H1 (cell line): ENCODE measurements around the gene STK33. TPM values are rescaled to one million over a fixed set of nuclear protein-coding genes. Genes with fewer than 3 reads are reported as not detected.

Experiments used
- CTCF ChIA-PET: fragments of 300-600 bp; sonication (Branson Sonifier 250); formaldehyde crosslinking; loops from one replicate; lab custom pipeline; 2021; ENCODE audit not compliant: partially characterized antibody; lab: Charles Lee
- POLR2A ChIA-PET: fragments of 300-600 bp; sonication (Branson Sonifier 250); formaldehyde crosslinking; loops from one replicate; lab custom pipeline; 2021; ENCODE audit warnings: inconsistent platforms; ENCODE audit not compliant: partially characterized antibody; lab: Charles Lee
- DNase-seq, 2 experiments: peaks; one replicate each; pipeline versions ENCODE4 v3.0.0 to v3.0.0-alpha.2; 2010 to 2022; ENCODE audit warnings: low spot score in 2 of 2, low read depth in 1 of 2, mixed read lengths in 1 of 2
- FAIRE-seq: peaks from 2 replicates; lab custom pipeline; 2011; peaks lifted over from hg19 to GRCh38; lab: Jason Lieb, UNC
- H2AFZ ChIP-seq: 2 replicates; pipeline ENCODE4 v1.8.1; 2012; ENCODE audit warnings: low read length, inconsistent platforms
- H2AK5ac ChIP-seq: 2 replicates; pipeline ENCODE4 v1.6.1; 2013; ENCODE audit warnings: low read depth, low read length
- H2BK120ac ChIP-seq: replicated peaks from 2 replicates; pipeline ENCODE3; 2013; ENCODE audit warnings: low read depth, low read length, inconsistent platforms
- H2BK12ac ChIP-seq: 2 replicates; pipeline ENCODE4 v1.6.1; 2013; ENCODE audit warnings: low read depth, low read length
- H2BK15ac ChIP-seq: 2 replicates; pipeline ENCODE4 v1.6.1; 2013; ENCODE audit warnings: low read length
- H2BK20ac ChIP-seq: 2 replicates; pipeline ENCODE4 v1.6.1; 2013; ENCODE audit warnings: low read length
- H2BK5ac ChIP-seq: 2 replicates; pipeline ENCODE4 v1.6.1; 2013; ENCODE audit warnings: low read depth, low read length
- H3K14ac ChIP-seq: 2 replicates; pipeline ENCODE4 v1.6.1; 2013; ENCODE audit warnings: inconsistent platforms; ENCODE audit not compliant: insufficient read length
- H3K18ac ChIP-seq: 2 replicates; pipeline ENCODE4 v1.6.1; 2013; ENCODE audit warnings: low read length; ENCODE audit errors: extremely low read depth
- H3K23ac ChIP-seq: 2 replicates; pipeline ENCODE4 v1.6.1; 2013; ENCODE audit warnings: inconsistent platforms; ENCODE audit not compliant: insufficient read length
- H3K23me2 ChIP-seq: 2 replicates; pipeline ENCODE4 v1.6.1; 2013; ENCODE audit warnings: low read depth, low read length
- H3K27ac ChIP-seq: 2 replicates; pipeline ENCODE4 v1.6.1; 2011; ENCODE audit warnings: low read depth, low read length, inconsistent platforms
- H3K27me3 ChIP-seq, 4 experiments: replicated peaks in 1 of 4; 1 replicate in 1 of 4; 2 replicates in 3 of 4; pipeline versions ENCODE4 v1.6.1 to v1.8.1; 2011 to 2013; ENCODE audit warnings: low read length in 3 of 4, mild to moderate bottlenecking in 3 of 4, inconsistent platforms in 2 of 4, mixed read lengths in 2 of 4, moderate library complexity in 1 of 4; ENCODE audit not compliant: control insufficient read depth in 3 of 4, insufficient read depth in 3 of 4; ENCODE audit errors: extremely low read depth in 1 of 4
- H3K36me3 ChIP-seq, 4 experiments: 2 replicates each; pipeline versions ENCODE4 v1.6.1 to v1.8.1; 2011 to 2013; ENCODE audit warnings: mild to moderate bottlenecking in 4 of 4, low read length in 3 of 4, moderate library complexity in 2 of 4, control low read depth in 1 of 4, inconsistent platforms in 1 of 4; ENCODE audit not compliant: insufficient read depth in 4 of 4, control insufficient read depth in 2 of 4
- H3K4ac ChIP-seq: replicated peaks from 2 replicates; pipeline ENCODE3; 2013; ENCODE audit warnings: low read length, low read depth, mixed read lengths, inconsistent platforms; ENCODE audit not compliant: insufficient read length
- H3K4me1 ChIP-seq, 4 experiments: replicated peaks in 1 of 4; 1 replicate in 1 of 4; 2 replicates in 3 of 4; pipeline versions ENCODE4 v1.6.1 to v1.8.1; 2011 to 2013; ENCODE audit warnings: low read length in 3 of 4, inconsistent platforms in 2 of 4, mixed read lengths in 1 of 4; ENCODE audit not compliant: insufficient read depth in 4 of 4, control insufficient read depth in 3 of 4
- H3K4me2 ChIP-seq, 2 experiments: 2 replicates each; pipeline versions ENCODE4 v1.6.1 to v1.8.1; 2011 to 2013; ENCODE audit warnings: low read depth in 2 of 2, low read length in 2 of 2, control low read depth in 1 of 2, inconsistent platforms in 1 of 2, mild to moderate bottlenecking in 1 of 2; ENCODE audit not compliant: insufficient read depth in 1 of 2
- H3K4me3 ChIP-seq, 4 experiments: fragments of 200-600, 300-600 bp in 1 of 4; sonication (generic), shearing (Covaris generic), sonication (Bioruptor Twin) in 1 of 4; 2 replicates each; pipeline versions ENCODE4 v1.5.1 to v1.8.1; 2011 to 2016; ENCODE audit warnings: low read length in 4 of 4, low read depth in 3 of 4, control low read depth in 2 of 4, inconsistent platforms in 2 of 4, mild to moderate bottlenecking in 2 of 4, mixed read lengths in 1 of 4, moderate library complexity in 1 of 4; ENCODE audit not compliant: insufficient read depth in 2 of 4; ENCODE audit errors: extremely low read depth in 1 of 4
- H3K56ac ChIP-seq: replicated peaks from 2 replicates; pipeline ENCODE3; 2013; ENCODE audit warnings: low read depth, mild to moderate bottlenecking, mixed read lengths, low read length, inconsistent platforms; ENCODE audit not compliant: insufficient read length
- H3K79me1 ChIP-seq: 2 replicates; pipeline ENCODE4 v1.6.1; 2013; ENCODE audit warnings: low read depth, low read length, control low read depth
- H3K79me2 ChIP-seq, 2 experiments: 2 replicates each; pipeline versions ENCODE4 v1.6.1 to v1.8.1; 2012 to 2013; ENCODE audit warnings: low read length in 2 of 2, mild to moderate bottlenecking in 2 of 2, inconsistent platforms in 1 of 2; ENCODE audit not compliant: insufficient read depth in 2 of 2, control insufficient read depth in 1 of 2
- H3K9ac ChIP-seq, 4 experiments: replicated peaks in 1 of 4; 1 replicate in 1 of 4; 2 replicates in 3 of 4; pipeline versions ENCODE4 v1.6.1 to v1.8.1; 2011 to 2013; ENCODE audit warnings: low read depth in 3 of 4, low read length in 3 of 4, control low read depth in 2 of 4, mild to moderate bottlenecking in 2 of 4, moderate library complexity in 2 of 4, inconsistent platforms in 1 of 4; ENCODE audit errors: extremely low read depth in 1 of 4
- H3K9me3 ChIP-seq, 2 experiments: 2 replicates each; pipeline versions ENCODE4 v1.6.1 to v1.8.1; 2012 to 2013; ENCODE audit warnings: mild to moderate bottlenecking in 2 of 2, moderate library complexity in 2 of 2, control low read depth in 1 of 2, inconsistent platforms in 1 of 2, low read depth in 1 of 2, low read length in 1 of 2, mixed read lengths in 1 of 2; ENCODE audit not compliant: insufficient read depth in 2 of 2
- H4K20me1 ChIP-seq, 2 experiments: replicated peaks in 1 of 2; 2 replicates each; pipeline versions ENCODE3 to v1.8.1; 2011 to 2013; ENCODE audit warnings: inconsistent platforms in 2 of 2, low read length in 2 of 2, mild to moderate bottlenecking in 1 of 2; ENCODE audit not compliant: insufficient read depth in 2 of 2, control insufficient read depth in 1 of 2
- H4K5ac ChIP-seq: 2 replicates; pipeline ENCODE4 v1.6.1; 2013; ENCODE audit warnings: low read length, low read depth, mixed read lengths, inconsistent platforms; ENCODE audit not compliant: insufficient read length
- H4K8ac ChIP-seq: 2 replicates; pipeline ENCODE4 v1.8.0; 2013; ENCODE audit warnings: mild to moderate bottlenecking, moderate library complexity, low read length, inconsistent platforms; ENCODE audit not compliant: insufficient read depth; ENCODE audit errors: extremely low read depth
- H4K91ac ChIP-seq: replicated peaks from 2 replicates; pipeline ENCODE3; 2013; ENCODE audit warnings: low read length, mixed read lengths, inconsistent platforms; ENCODE audit not compliant: insufficient read length
- CHD1 ChIP-seq: IDR thresholded peaks from 2 replicates; pipeline ENCODE4 v1.6.1; 2012; ENCODE audit warnings: low read depth, low read length, improper control_type of control experiment
- FOSL1 ChIP-seq: IDR thresholded peaks from 2 replicates; pipeline ENCODE4 v1.6.1; 2011; ENCODE audit warnings: mild to moderate bottlenecking, low read depth, low read length, moderate library complexity; ENCODE audit not compliant: insufficient read depth
- GTF2F1 ChIP-seq: IDR thresholded peaks from 2 replicates; pipeline ENCODE4 v1.6.1; 2012; ENCODE audit warnings: low read depth, low read length, improper control_type of control experiment, borderline replicate concordance
- HDAC6 ChIP-seq: IDR thresholded peaks from one replicate; pipeline ENCODE4 v1.7.1; 2012; ENCODE audit warnings: low read depth, mild to moderate bottlenecking, inconsistent platforms, low read length, moderate library complexity
- MAFK ChIP-seq: IDR thresholded peaks from 2 replicates; pipeline ENCODE4 v1.6.1; 2012; ENCODE audit warnings: low read depth, mild to moderate bottlenecking, improper control_type of control experiment, low read length
- NRF1 ChIP-seq: IDR thresholded peaks from 2 replicates; pipeline ENCODE4 v1.6.1; 2011; ENCODE audit warnings: mild to moderate bottlenecking, low read depth, low read length, improper control_type of control experiment
- POLR2A ChIP-seq, 2 experiments: IDR thresholded peaks; 1 replicate in 1 of 2; 2 replicates in 1 of 2; pipeline ENCODE4 v1.6.1; 2011; ENCODE audit warnings: low read depth in 2 of 2, low read length in 2 of 2, mild to moderate bottlenecking in 2 of 2; ENCODE audit errors: control extremely low read depth in 1 of 2
- RFX5 ChIP-seq: IDR thresholded peaks from 2 replicates; pipeline ENCODE4 v1.6.1; 2011; ENCODE audit warnings: low read depth, low read length, improper control_type of control experiment, borderline replicate concordance
- RNF2 ChIP-seq: fragments of 200-900, 300-1000 bp; sonication (generic); IDR thresholded peaks from 2 replicates; pipeline ENCODE4 v1.7.1; 2016; ENCODE audit warnings: borderline replicate concordance, low read depth, mild to moderate bottlenecking, antibody characterized with exemption, low read length; ENCODE audit not compliant: poor library complexity, severe bottlenecking; ENCODE audit errors: missing control alignments
- SIX5 ChIP-seq: IDR thresholded peaks from 2 replicates; pipeline ENCODE4 v1.6.1; 2011; ENCODE audit warnings: mild to moderate bottlenecking, low read depth, low read length
- SP1 ChIP-seq: IDR thresholded peaks from 2 replicates; pipeline ENCODE4 v1.6.1; 2011; ENCODE audit warnings: low read depth, low read length
- SP4 ChIP-seq: IDR thresholded peaks from 2 replicates; pipeline ENCODE4 v1.6.1; 2012; ENCODE audit warnings: low read length, inconsistent platforms
- TCF12 ChIP-seq: IDR thresholded peaks from 2 replicates; pipeline ENCODE4 v1.6.1; 2011; ENCODE audit warnings: low read depth, mild to moderate bottlenecking, low read length
- WGBS, 2 experiments: shearing (Covaris generic) in 1 of 2; methylation state at CpG; one replicate each; pipeline versions ENCODE4 v1.1.6 to v1.1.7; 2013 to 2015; ENCODE audit warnings: low lambda C conversion rate in 2 of 2, mixed read lengths in 2 of 2, inconsistent platforms in 1 of 2, low coverage in 1 of 2, missing lambda C conversion rate in 1 of 2; ENCODE audit not compliant: insufficient replicate concordance in 2 of 2, insufficient coverage in 1 of 2, insufficient read length in 1 of 2; ENCODE audit errors: extremely low coverage in 1 of 2, missing lambda C conversion rate in 1 of 2; 5-methylcytosine and 5-hydroxymethylcytosine counted together
- polyA plus RNA-seq, 7 experiments: library from polyadenylated mRNA; depleted of rRNA in 3 of 7; stranded (reverse) in 5 of 7; unstranded in 2 of 7; fragments of >200 nt in 5 of 7; fragments of 200-250 nt in 2 of 7; gene quantifications; 1 replicate in 5 of 7; 2 replicates in 1 of 7; 4 replicates in 1 of 7; pipeline versions ENCODE4 v1.2.1 to v1.2.3, GENCODE V29; 2011 to 2013; ENCODE audit warnings: missing spikeins in 2 of 7, mixed read lengths in 2 of 7
- total RNA-seq: library from RNA; stranded (reverse); fragmentation: NEBNext Ultra II Directional; extraction: Animal tissue kit (Norgen Biotek cat#: 25700); gene quantifications from 2 replicates; pipeline ENCODE4 v1.2.1, GENCODE V29; 2021
- TF ChIP-seq, protein P1 (sequence below): IDR thresholded peaks from 2 replicates; pipeline ENCODE4 v1.6.1; 2011; ENCODE audit warnings: low read depth, mild to moderate bottlenecking, low read length; ENCODE audit not compliant: insufficient read depth

STK33 gene
- total and polyA plus RNA-seq, 2 of the 8 experiments (the other 6 are each of a cell fraction or from before 2014, with no cell fraction given), result 8.8 to 25.1 TPM

DNA sequence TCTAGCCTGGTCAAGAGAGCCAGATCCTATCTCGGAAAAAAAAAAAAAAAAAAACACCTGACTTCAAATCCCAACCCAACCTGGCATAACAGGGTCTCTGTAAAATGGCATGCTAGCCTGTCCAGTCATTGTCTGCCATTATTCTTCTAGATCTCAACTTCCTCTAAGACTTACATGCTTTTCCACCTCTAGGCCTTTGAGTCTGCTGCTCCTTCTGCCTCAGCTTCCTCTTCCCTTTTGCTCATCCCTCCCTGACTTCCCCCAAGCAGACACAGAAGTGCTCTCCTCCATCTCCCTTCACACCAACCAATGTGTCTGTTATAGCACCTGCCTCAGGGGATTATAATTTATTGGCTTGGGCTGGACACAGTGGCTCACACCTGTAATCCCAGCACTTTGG lies 7.8 kb downstream of the STK33 start:
- Histone ChIP-seq H3K56ac (no peak overlapping the region), H3K23ac (no peak overlapping the region), H3K14ac (no peak overlapping the region), H3K79me2 (peaks cover 0 to 11% of the 10 kb centered on the region in 2 experiments; a peak in 1 of 4 replicates), H4K8ac (no peak overlapping the region), H2BK120ac (no peak overlapping the region), H3K27ac (no peak overlapping the region), H3K23me2 (no peaks in the 10 kb centered on the region), H3K36me3 (no peaks in the 10 kb centered on the region), H3K4me1 (no peaks in the 10 kb centered on the region), H2AK5ac (no peak overlapping the region), H4K91ac (no peak overlapping the region), H2BK20ac (no peak overlapping the region), H4K20me1 (no peaks in the 10 kb centered on the region), H3K18ac (no peak overlapping the region), H3K4ac (no peak overlapping the region), H4K5ac (no peak overlapping the region), H3K4me2 (no peak overlapping the region), H2BK5ac (no peak overlapping the region), H3K9ac (no peak overlapping the region), H3K9me3 (no peaks in the 10 kb centered on the region), H2AFZ (no peak overlapping the region), H3K27me3 (no peaks in the 10 kb centered on the region), H3K4me3 (no peak overlapping the region), H2BK12ac (no peak overlapping the region), H2BK15ac (no peak overlapping the region), H3K79me1 (peaks cover 2% of the 10 kb centered on the region; the same call in 1 of the 2 replicates)
- FAIRE-seq (no peak), DNase-seq (no peak)
- ChIA-PET POLR2A (interaction anchor here (1.2 to 1.6 kb wide), 2 partner anchors 97 to 101 kb away, joined by 3 to 4 read pairs; no protein-coding TSS in a partner anchor), CTCF (interaction anchor here (1.0 to 1.8 kb wide), 3 partner anchors 20 to 267 kb away, joined by 3 to 7 read pairs (median 4); no protein-coding TSS in a partner anchor)
- no peak for TF ChIP-seq POLR2A (IDR thresholded peaks at IDR 0.05; ENCODE audit: control extremely low read depth in 1 of 2, low read depth in 2 of 2, low read length in 2 of 2)
- TF ChIP-seq FOSL1, result no peak
- no peak for TF ChIP-seq SP4
- no peak for TF ChIP-seq SIX5
- no peak for TF ChIP-seq TCF12
- no peak for TF ChIP-seq HDAC6
- no peak for TF ChIP-seq CHD1
- no peak for TF ChIP-seq RNF2
- no peak for TF ChIP-seq SP1
- no peak for TF ChIP-seq MAFK
- TF ChIP-seq GTF2F1, result no peak
- TF ChIP-seq, protein P1, sequence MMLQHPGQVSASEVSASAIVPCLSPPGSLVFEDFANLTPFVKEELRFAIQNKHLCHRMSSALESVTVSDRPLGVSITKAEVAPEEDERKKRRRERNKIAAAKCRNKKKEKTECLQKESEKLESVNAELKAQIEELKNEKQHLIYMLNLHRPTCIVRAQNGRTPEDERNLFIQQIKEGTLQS, result no peak
- no peak for TF ChIP-seq NRF1
- TF ChIP-seq RFX5, result no peak
- WGBS, 2 experiments, result no CpG with 5 or more reads among the region's 1 CpG
